SH-SY5Y (cell line): ENCODE measurements around the gene KIAA1191.

Experiments used
- GATA2 ChIP-seq: IDR thresholded peaks from 2 replicates; pipeline ENCODE4 v1.6.1; 2011; ENCODE audit warnings: mild to moderate bottlenecking, low read depth, low read length
- GATA3 ChIP-seq: IDR thresholded peaks from 2 replicates; pipeline ENCODE4 v1.6.1; 2011; ENCODE audit warnings: low read depth, mild to moderate bottlenecking, low read length, moderate library complexity

DNA sequence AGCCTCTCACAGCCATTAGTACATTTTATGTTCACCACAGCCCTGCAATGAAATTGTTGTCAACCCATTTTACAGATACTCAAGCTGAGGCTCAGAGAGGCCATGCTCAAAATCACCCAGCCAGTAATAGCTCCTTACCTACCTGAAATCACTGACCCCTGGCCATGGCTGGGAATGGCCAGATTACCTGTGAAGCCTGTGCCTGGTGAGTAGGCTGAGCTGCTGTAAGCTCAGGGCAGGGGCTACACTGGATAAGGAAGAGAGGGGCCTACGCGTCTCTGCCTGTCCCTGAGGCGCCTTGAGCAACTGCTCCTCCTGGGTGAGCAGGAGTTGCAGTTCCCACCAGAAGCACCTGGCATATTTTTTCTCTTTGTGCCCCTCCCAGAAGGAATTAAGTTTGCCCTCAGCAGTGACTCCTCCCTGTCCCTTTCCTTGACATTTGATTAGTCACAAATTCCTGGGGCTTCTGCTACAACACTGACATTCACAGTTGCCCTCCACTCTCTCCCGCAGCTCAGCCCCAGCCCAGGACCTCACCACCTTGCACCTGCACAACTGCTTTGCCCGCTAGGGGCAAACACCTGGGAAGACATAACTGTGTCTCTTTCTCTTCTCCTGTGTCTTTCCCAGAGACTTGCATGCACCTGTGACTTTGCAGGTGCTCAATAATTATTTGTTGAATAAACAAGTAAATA is 49.1 kb upstream of the KIAA1191 start:
- TF ChIP-seq GATA2 (no peak), GATA3 (no peak)
